ENCODE results near the gene C1RL. TPM values are rescaled to one million over a fixed set of nuclear protein-coding genes. Genes with fewer than 3 reads are reported as not detected.
A peak's percentile ranks its signal among the peaks of the same experiment; 100 is the strongest.

C1RL gene
- total RNA-seq, 2 donors from 2014 or later, result 32.5 to 46.4 TPM

- H3K36me3 Mint-ChIP-seq (ENCODE audit: low read depth), result peaks cover 23% of the 10 kb centered on the region
- 7 to 14% methylated on average over 9 to 17 of the region's 19 CpGs for WGBS, 2 experiments (ENCODE audit: insufficient coverage in 1 of 2, insufficient read length in 1 of 2)
- peak overlapping the region; percentile 75 for H3K4me3 Mint-ChIP-seq
- peaks cover 3% of the 10 kb centered on the region for H3K27me3 Mint-ChIP-seq (ENCODE audit: insufficient read depth)
- Histone ChIP-seq H3K4me3 (ENCODE audit: low read length) (peak overlapping the region; percentile 88), H3K36me3 (ENCODE audit: control insufficient read depth, insufficient read depth, low read length) (peaks cover 5% of the 10 kb centered on the region), H3K9me3 (ENCODE audit: control insufficient read depth, low read length) (no peaks in the 10 kb centered on the region), H3K27me3 (ENCODE audit: control insufficient read depth, insufficient read depth, low read length, poor library complexity, severe bottlenecking) (no peaks in the 10 kb centered on the region), H3K9ac (ENCODE audit: extremely low read depth, low read length, poor library complexity, severe bottlenecking) (peak overlapping the region; percentile 75), H3K27ac (ENCODE audit: low read depth, low read length) (no peak overlapping the region), H3K4me1 (ENCODE audit: control insufficient read depth, insufficient read depth, low read length) (peaks cover 14% of the 10 kb centered on the region)
- H3K9me3 Mint-ChIP-seq, result no peaks in the 10 kb centered on the region
- TF ChIP-seq CTCF (conservative IDR thresholded peaks at IDR 0.05), result no peak
- DNase-seq, result peak; percentile 57
- peaks cover 48% of the 10 kb centered on the region for H3K4me1 Mint-ChIP-seq
- peak overlapping the region; percentile 93 for H3K27ac Mint-ChIP-seq
These were observed 20.4 kb upstream of the C1RL start for GRCh38 chr12:7129287-7129871.

- Mint-ChIP-seq H3K27me3 (ENCODE audit: insufficient read depth) (peaks cover 3% of the 10 kb centered on the region), H3K27ac (peak within 1 kb of the TSS; percentile 93), H3K36me3 (ENCODE audit: low read depth) (peaks cover 19% of the 10 kb centered on the region), H3K4me3 (peak within 1 kb of the TSS; percentile 75), H3K9me3 (no peaks in the 10 kb centered on the region), H3K4me1 (peaks cover 54% of the 10 kb centered on the region)
- no peak for TF ChIP-seq CTCF (conservative IDR thresholded peaks at IDR 0.05)
- DNase-seq, result peak; percentile 86
- peak within 1 kb of the TSS; percentile 88 for H3K4me3 ChIP-seq (ENCODE audit: low read length)
- peak within 1 kb of the TSS; percentile 75 for H3K9ac ChIP-seq (ENCODE audit: extremely low read depth, low read length, poor library complexity, severe bottlenecking)
- WGBS, 2 experiments (ENCODE audit: insufficient coverage in 1 of 2, insufficient read length in 1 of 2), result 66 to 89% methylated on average over 3 to 7 of the region's 7 CpGs
- peaks cover 14% of the 10 kb centered on the region for H3K4me1 ChIP-seq (ENCODE audit: control insufficient read depth, insufficient read depth, low read length)
- peaks cover 2% of the 10 kb centered on the region for H3K36me3 ChIP-seq (ENCODE audit: control insufficient read depth, insufficient read depth, low read length)
- H3K9me3 ChIP-seq (ENCODE audit: control insufficient read depth, low read length), result no peaks in the 10 kb centered on the region
- no peaks in the 10 kb centered on the region for H3K27me3 ChIP-seq (ENCODE audit: control insufficient read depth, insufficient read depth, low read length, poor library complexity, severe bottlenecking)
- no peak within 1 kb of the TSS for H3K27ac ChIP-seq (ENCODE audit: low read depth, low read length)
These were observed 19.8 kb upstream of the C1RL start, which contains the start of gene RBP5 for GRCh38 chr12:7128681-7129286. Gene RBP5, minus strand, starts transcription at chr12:7128889. Its CDS starts 114 bp downstream, at chr12:7128775.

GRCh38 chr12:7127916-7128626, 19.1 kb upstream of the C1RL start:
- peak overlapping the region; percentile 75 for H3K4me3 Mint-ChIP-seq
- no peaks in the 10 kb centered on the region for H3K9me3 Mint-ChIP-seq
- 81 to 94% methylated on average over 12 to 17 of the region's 17 CpGs for WGBS, 2 experiments (ENCODE audit: insufficient coverage in 1 of 2, insufficient read length in 1 of 2)
- no peak for TF ChIP-seq CTCF (conservative IDR thresholded peaks at IDR 0.05)
- peak overlapping the region; percentile 92 for H3K27ac Mint-ChIP-seq
- Histone ChIP-seq H3K36me3 (ENCODE audit: control insufficient read depth, insufficient read depth, low read length) (no peaks in the 10 kb centered on the region), H3K27ac (ENCODE audit: low read depth, low read length) (no peak overlapping the region), H3K9me3 (ENCODE audit: control insufficient read depth, low read length) (no peaks in the 10 kb centered on the region), H3K4me1 (ENCODE audit: control insufficient read depth, insufficient read depth, low read length) (peaks cover 14% of the 10 kb centered on the region), H3K27me3 (ENCODE audit: control insufficient read depth, insufficient read depth, low read length, poor library complexity, severe bottlenecking) (no peaks in the 10 kb centered on the region), H3K9ac (ENCODE audit: extremely low read depth, low read length, poor library complexity, severe bottlenecking) (peak overlapping the region; percentile 75), H3K4me3 (ENCODE audit: low read length) (peak overlapping the region; percentile 88)
- H3K36me3 Mint-ChIP-seq (ENCODE audit: low read depth), result peaks cover 17% of the 10 kb centered on the region
- peaks cover 61% of the 10 kb centered on the region for H3K4me1 Mint-ChIP-seq
- peaks cover 3% of the 10 kb centered on the region for H3K27me3 Mint-ChIP-seq (ENCODE audit: insufficient read depth)
- DNase-seq, result peak; percentile 67
